Stimulated activated CD4-positive, alpha-beta T cell treated with anti-CD3 and anti-CD28 coated beads, Interleukin-15, amount 100 ng/mL, for 24 hours (primary cell): ENCODE results near the gene GOLGA8J.
"Not testable (repeated sequence)": the region's sequence is repeated elsewhere in the genome, so short reads cannot be mapped to it uniquely, and the experiment has no call there.

ENCODE experiments used
- DNase-seq: peaks from one replicate; pipeline ENCODE4 v3.0.0-alpha.2; 2020

GOLGA8J gene

GRCh38 chr15:30082655-30083054 is at the start of gene GOLGA8J:
Gene GOLGA8J (plus strand): TSS chr15:30082955. CDS start chr15:30083053, 98 bp downstream.
- DNase-seq = not testable (repeated sequence)

GRCh38 chr15:30033211-30033610 is 49.5 kb upstream of the GOLGA8J start:
- DNase-seq = no peak

GRCh38 chr15:30033763-30034162 is 49.0 kb upstream of the GOLGA8J start:
- no peak for DNase-seq

- no peak for DNase-seq
Observed at GRCh38 chr15:30036036-30036703, 46.6 kb upstream of the GOLGA8J start.

GRCh38 chr15:30038667-30039523 is 43.9 kb upstream of the GOLGA8J start:
- no peak for DNase-seq

GRCh38 chr15:30041868-30042267 is 40.9 kb upstream of the GOLGA8J start:
- DNase-seq = no peak

GRCh38 chr15:30042556-30042955 is 40.2 kb upstream of the GOLGA8J start:
- DNase-seq = no peak

- no peak for DNase-seq
Observed at GRCh38 chr15:30043211-30043655, 39.5 kb upstream of the GOLGA8J start.

GRCh38 chr15:30044377-30044776 is 38.4 kb upstream of the GOLGA8J start:
- no peak for DNase-seq

- DNase-seq = not testable (repeated sequence)
Observed at GRCh38 chr15:30044826-30045225, 37.9 kb upstream of the GOLGA8J start.

- not testable (repeated sequence) for DNase-seq
Observed at GRCh38 chr15:30045248-30046041, 37.3 kb upstream of the GOLGA8J start.

- no peak for DNase-seq
Observed at GRCh38 chr15:30046430-30046829, 36.3 kb upstream of the GOLGA8J start.

GRCh38 chr15:30055604-30056003 is 27.2 kb upstream of the GOLGA8J start:
- DNase-seq = no peak

GRCh38 chr15:30056166-30056565 is 26.6 kb upstream of the GOLGA8J start:
- DNase-seq = no peak

- DNase-seq = no peak
Observed at GRCh38 chr15:30059771-30060170, 23.0 kb upstream of the GOLGA8J start.

- no peak for DNase-seq
Observed at GRCh38 chr15:30062881-30063280, 19.9 kb upstream of the GOLGA8J start.

GRCh38 chr15:30063835-30064546 is 18.8 kb upstream of the GOLGA8J start:
- no peak for DNase-seq

GRCh38 chr15:30065025-30065801 is 17.5 kb upstream of the GOLGA8J start:
- DNase-seq = no peak

GRCh38 chr15:30068326-30068725 is 14.4 kb upstream of the GOLGA8J start:
- no peak for DNase-seq

GRCh38 chr15:30072630-30073029 is 10.1 kb upstream of the GOLGA8J start:
- no peak for DNase-seq

GRCh38 chr15:30073915-30074314 is 8.8 kb upstream of the GOLGA8J start:
- DNase-seq = no peak

- DNase-seq = not testable (repeated sequence)
Observed at GRCh38 chr15:30080816-30081215, 1.9 kb upstream of the GOLGA8J start.
